Endothelial cell of umbilical vein (primary cell): ENCODE data around the gene VAMP2. TPM values are rescaled to one million over a fixed set of nuclear protein-coding genes. Genes with fewer than 3 reads are reported as not detected.

ENCODE experiments used
- BruUV-seq: library from RNA; stranded (reverse); fragments of 400-500 nt; replicated peaks from 2 replicates; lab custom pipeline; 2021; lab: Mats Ljungman, UMichigan
- CTCF ChIA-PET: fragments of 300-600, 350-600 bp; sonication (Branson Sonifier 250); formaldehyde crosslinking; loops from one replicate; lab custom pipeline; 2021; ENCODE audit warnings: antibody characterized with exemption, inconsistent platforms; lab: Charles Lee
- POLR2A ChIA-PET: fragments of 300-600, 350-600 bp; sonication (Branson Sonifier 250); formaldehyde crosslinking; loops from one replicate; lab custom pipeline; 2021; ENCODE audit warnings: antibody characterized with exemption, inconsistent platforms; lab: Charles Lee
- DNase-seq: peaks from one replicate; pipeline ENCODE4 v3.0.0-alpha.2; 2011; ENCODE audit warnings: low read depth, low spot score
- FAIRE-seq: peaks from 2 replicates; lab custom pipeline; 2011; peaks lifted over from hg19 to GRCh38; lab: Jason Lieb, UNC
- H2AFZ ChIP-seq: 2 replicates; pipeline ENCODE4 v1.6.0; 2012; ENCODE audit warnings: low read depth, low read length, control low read depth, inconsistent platforms
- H3K27ac ChIP-seq: 2 replicates; pipeline ENCODE4 v1.5.1; 2011; ENCODE audit warnings: low read depth, mild to moderate bottlenecking, control low read depth, low read length, moderate library complexity; ENCODE audit not compliant: insufficient read depth
- H3K27me3 ChIP-seq, 2 experiments: 2 replicates each; pipeline versions ENCODE4 v1.6.0 to v1.6.1; 2011; ENCODE audit warnings: low read length in 2 of 2, mixed read lengths in 1 of 2; ENCODE audit not compliant: control insufficient read depth in 2 of 2, insufficient read depth in 2 of 2
- H3K36me3 ChIP-seq, 2 experiments: 2 replicates in 1 of 2; 3 replicates in 1 of 2; pipeline ENCODE4 v1.5.1; 2011; ENCODE audit warnings: low read length in 2 of 2, mild to moderate bottlenecking in 1 of 2, moderate library complexity in 1 of 2; ENCODE audit not compliant: control insufficient read depth in 2 of 2, insufficient read depth in 2 of 2; ENCODE audit errors: extremely low read depth in 1 of 2
- H3K4me1 ChIP-seq: 3 replicates; pipeline ENCODE4 v1.5.1; 2011; ENCODE audit warnings: mild to moderate bottlenecking, low read length; ENCODE audit not compliant: control insufficient read depth, insufficient read depth; ENCODE audit errors: extremely low read depth
- H3K4me2 ChIP-seq: 2 replicates; pipeline ENCODE4 v1.6.1; 2011; ENCODE audit warnings: low read length, control low read depth, mixed read lengths; ENCODE audit not compliant: insufficient read depth
- H3K4me3 ChIP-seq, 3 experiments: fragments of 200-600 bp in 1 of 3; sonication (generic), shearing (Covaris generic) in 1 of 3; replicated peaks in 1 of 3; 2 replicates each; pipeline ENCODE4 v1.5.1; 2011 to 2016; ENCODE audit warnings: control low read depth in 3 of 3, low read length in 3 of 3, mild to moderate bottlenecking in 2 of 3, inconsistent platforms in 1 of 3, low read depth in 1 of 3, moderate library complexity in 1 of 3; ENCODE audit not compliant: insufficient read depth in 1 of 3
- H3K79me2 ChIP-seq: 2 replicates; pipeline ENCODE4 v1.6.0; 2012; ENCODE audit warnings: low read length, inconsistent platforms; ENCODE audit not compliant: control insufficient read depth, insufficient read depth
- H3K9ac ChIP-seq: replicated peaks from 2 replicates; pipeline ENCODE3; 2011; ENCODE audit warnings: low read length, control low read depth; ENCODE audit not compliant: insufficient read depth; ENCODE audit errors: extremely low read depth
- H3K9me1 ChIP-seq: replicated peaks from 3 replicates; pipeline ENCODE4 v1.6.0; 2011; ENCODE audit warnings: mild to moderate bottlenecking, low read length; ENCODE audit not compliant: control insufficient read depth, insufficient read depth; ENCODE audit errors: extremely low read depth
- H3K9me3 ChIP-seq: replicated peaks from 2 replicates; pipeline ENCODE4 v1.5.1; 2012; ENCODE audit warnings: low read length, inconsistent platforms; ENCODE audit not compliant: control insufficient read depth, insufficient read depth
- H4K20me1 ChIP-seq: replicated peaks from 2 replicates; pipeline ENCODE3; 2011; ENCODE audit warnings: mild to moderate bottlenecking, low read length; ENCODE audit not compliant: control insufficient read depth, insufficient read depth; ENCODE audit errors: extremely low read depth
- CTCF ChIP-seq, 2 donors: IDR thresholded peaks; 1 replicate in 1 of 2; 2 replicates in 1 of 2; pipeline ENCODE4 v1.5.1; 2011; ENCODE audit warnings: low read length in 2 of 2, mild to moderate bottlenecking in 2 of 2, moderate library complexity in 2 of 2, control low read depth in 1 of 2, inconsistent platforms in 1 of 2, low read depth in 1 of 2; ENCODE audit not compliant: insufficient read depth in 1 of 2; ENCODE audit errors: extremely low read depth in 1 of 2
- FOS ChIP-seq: IDR thresholded peaks from 2 replicates; pipeline ENCODE4 v1.6.1; 2011; ENCODE audit warnings: mild to moderate bottlenecking, low read length, moderate library complexity, borderline replicate concordance; ENCODE audit not compliant: insufficient read depth
- JUN ChIP-seq: IDR thresholded peaks from 2 replicates; pipeline ENCODE4 v1.6.1; 2011; ENCODE audit warnings: borderline replicate concordance, low read depth; ENCODE audit not compliant: insufficient read length, insufficient read depth
- MAX ChIP-seq: IDR thresholded peaks from 2 replicates; pipeline ENCODE4 v1.6.1; 2011; ENCODE audit not compliant: insufficient read depth, insufficient read length
- dilution Hi-C: fragments of 300-500 bp; cut with MboI; formaldehyde crosslinking; loops from one replicate; pipeline ENCODE4 v1.15.0; 2019; ENCODE audit warnings: low sequenced_read_pairs; ENCODE audit not compliant: extremely low pct_ligation_motif_present
- intact Hi-C: fragments of 100-400 bp; cut with micrococcal nuclease; formaldehyde crosslinking; loops from one replicate; pipeline ENCODE4 v1.10.0; 2022
- polyA plus RNA-seq, 4 experiments: library from polyadenylated mRNA; depleted of rRNA in 3 of 4; stranded (reverse) in 3 of 4; unstranded in 1 of 4; fragments of >200 nt; gene quantifications; 2 replicates each; pipeline versions ENCODE4 v1.2.1 to v1.2.3, GENCODE V29; 2011 to 2012; ENCODE audit warnings: missing spikeins in 1 of 4
- total RNA-seq: library from RNA; stranded (reverse); gene quantifications from 2 replicates; pipeline ENCODE4 v1.2.3, GENCODE V29; 2021

VAMP2 gene
- total and polyA plus RNA-seq, 2 donors (not counting 3 experiments of a cell fraction or from before 2014, with no cell fraction given) = 35.9 to 38.0 TPM

GRCh38 chr17:8142158-8142886 lies 20.4 kb downstream of the VAMP2 start:
- dilution Hi-C loops = no loop called here
- ChIA-PET POLR2A (no interaction called here), CTCF (interaction anchor here (3.4 kb wide), 1 partner anchor 9 kb away, joined by 28 read pairs; the partner anchor contains the start of gene PER1)
- Histone ChIP-seq H2AFZ (no peak overlapping the region), H3K4me2 (no peak overlapping the region), H3K27ac (no peak overlapping the region), H3K27me3 (no peaks in the 10 kb centered on the region), H4K20me1 (no peaks in the 10 kb centered on the region), H3K4me3 (no peak overlapping the region), H3K79me2 (no peaks in the 10 kb centered on the region), H3K9me1 (no peaks in the 10 kb centered on the region), H3K4me1 (peaks cover 14% of the 10 kb centered on the region), H3K36me3 (peaks cover 0 to 54% of the 10 kb centered on the region in 2 experiments), H3K9ac (no peak overlapping the region), H3K9me3 (no peaks in the 10 kb centered on the region)
- intact Hi-C loops = no loop called here
- BruUV-seq = no TSS peak
- DNase-seq = no peak
- no peak for TF ChIP-seq FOS
- TF ChIP-seq MAX = no peak
- TF ChIP-seq CTCF (IDR thresholded peaks at IDR 0.05; ENCODE audit: extremely low read depth in 1 of 2, insufficient read depth in 1 of 2, low read depth in 1 of 2, low read length in 2 of 2) = no peak
- TF ChIP-seq JUN = no peak
- no peak for FAIRE-seq
